H1 (cell line): ENCODE data around the gene ATF7IP. TPM values are rescaled to one million over a fixed set of nuclear protein-coding genes. Genes with fewer than 3 reads are reported as not detected.

ENCODE experiments used
- CTCF ChIA-PET: fragments of 300-600 bp; sonication (Branson Sonifier 250); formaldehyde crosslinking; loops from one replicate; lab custom pipeline; 2021; ENCODE audit not compliant: partially characterized antibody; lab: Charles Lee
- POLR2A ChIA-PET: fragments of 300-600 bp; sonication (Branson Sonifier 250); formaldehyde crosslinking; loops from one replicate; lab custom pipeline; 2021; ENCODE audit warnings: inconsistent platforms; ENCODE audit not compliant: partially characterized antibody; lab: Charles Lee
- DNase-seq, 2 experiments: peaks; one replicate each; pipeline versions ENCODE4 v3.0.0 to v3.0.0-alpha.2; 2010 to 2022; ENCODE audit warnings: low spot score in 2 of 2, low read depth in 1 of 2, mixed read lengths in 1 of 2
- FAIRE-seq: peaks from 2 replicates; lab custom pipeline; 2011; peaks lifted over from hg19 to GRCh38; lab: Jason Lieb, UNC
- H2AFZ ChIP-seq: 2 replicates; pipeline ENCODE4 v1.8.1; 2012; ENCODE audit warnings: low read length, inconsistent platforms
- H2AK5ac ChIP-seq: 2 replicates; pipeline ENCODE4 v1.6.1; 2013; ENCODE audit warnings: low read depth, low read length
- H2BK120ac ChIP-seq: replicated peaks from 2 replicates; pipeline ENCODE3; 2013; ENCODE audit warnings: low read depth, low read length, inconsistent platforms
- H2BK12ac ChIP-seq: 2 replicates; pipeline ENCODE4 v1.6.1; 2013; ENCODE audit warnings: low read depth, low read length
- H2BK15ac ChIP-seq: 2 replicates; pipeline ENCODE4 v1.6.1; 2013; ENCODE audit warnings: low read length
- H2BK20ac ChIP-seq: 2 replicates; pipeline ENCODE4 v1.6.1; 2013; ENCODE audit warnings: low read length
- H2BK5ac ChIP-seq: 2 replicates; pipeline ENCODE4 v1.6.1; 2013; ENCODE audit warnings: low read depth, low read length
- H3K14ac ChIP-seq: 2 replicates; pipeline ENCODE4 v1.6.1; 2013; ENCODE audit warnings: inconsistent platforms; ENCODE audit not compliant: insufficient read length
- H3K18ac ChIP-seq: 2 replicates; pipeline ENCODE4 v1.6.1; 2013; ENCODE audit warnings: low read length; ENCODE audit errors: extremely low read depth
- H3K23ac ChIP-seq: 2 replicates; pipeline ENCODE4 v1.6.1; 2013; ENCODE audit warnings: inconsistent platforms; ENCODE audit not compliant: insufficient read length
- H3K23me2 ChIP-seq: 2 replicates; pipeline ENCODE4 v1.6.1; 2013; ENCODE audit warnings: low read depth, low read length
- H3K27ac ChIP-seq: 2 replicates; pipeline ENCODE4 v1.6.1; 2011; ENCODE audit warnings: low read depth, low read length, inconsistent platforms
- H3K27me3 ChIP-seq, 4 experiments: replicated peaks in 1 of 4; 1 replicate in 1 of 4; 2 replicates in 3 of 4; pipeline versions ENCODE4 v1.6.1 to v1.8.1; 2011 to 2013; ENCODE audit warnings: low read length in 3 of 4, mild to moderate bottlenecking in 3 of 4, inconsistent platforms in 2 of 4, mixed read lengths in 2 of 4, moderate library complexity in 1 of 4; ENCODE audit not compliant: control insufficient read depth in 3 of 4, insufficient read depth in 3 of 4; ENCODE audit errors: extremely low read depth in 1 of 4
- H3K36me3 ChIP-seq, 4 experiments: 2 replicates each; pipeline versions ENCODE4 v1.6.1 to v1.8.1; 2011 to 2013; ENCODE audit warnings: mild to moderate bottlenecking in 4 of 4, low read length in 3 of 4, moderate library complexity in 2 of 4, control low read depth in 1 of 4, inconsistent platforms in 1 of 4; ENCODE audit not compliant: insufficient read depth in 4 of 4, control insufficient read depth in 2 of 4
- H3K4ac ChIP-seq: replicated peaks from 2 replicates; pipeline ENCODE3; 2013; ENCODE audit warnings: low read length, low read depth, mixed read lengths, inconsistent platforms; ENCODE audit not compliant: insufficient read length
- H3K4me1 ChIP-seq, 4 experiments: replicated peaks in 1 of 4; 1 replicate in 1 of 4; 2 replicates in 3 of 4; pipeline versions ENCODE4 v1.6.1 to v1.8.1; 2011 to 2013; ENCODE audit warnings: low read length in 3 of 4, inconsistent platforms in 2 of 4, mixed read lengths in 1 of 4; ENCODE audit not compliant: insufficient read depth in 4 of 4, control insufficient read depth in 3 of 4
- H3K4me2 ChIP-seq, 2 experiments: 2 replicates each; pipeline versions ENCODE4 v1.6.1 to v1.8.1; 2011 to 2013; ENCODE audit warnings: low read depth in 2 of 2, low read length in 2 of 2, control low read depth in 1 of 2, inconsistent platforms in 1 of 2, mild to moderate bottlenecking in 1 of 2; ENCODE audit not compliant: insufficient read depth in 1 of 2
- H3K4me3 ChIP-seq, 4 experiments: fragments of 200-600, 300-600 bp in 1 of 4; sonication (generic), shearing (Covaris generic), sonication (Bioruptor Twin) in 1 of 4; 2 replicates each; pipeline versions ENCODE4 v1.5.1 to v1.8.1; 2011 to 2016; ENCODE audit warnings: low read length in 4 of 4, low read depth in 3 of 4, control low read depth in 2 of 4, inconsistent platforms in 2 of 4, mild to moderate bottlenecking in 2 of 4, mixed read lengths in 1 of 4, moderate library complexity in 1 of 4; ENCODE audit not compliant: insufficient read depth in 2 of 4; ENCODE audit errors: extremely low read depth in 1 of 4
- H3K56ac ChIP-seq: replicated peaks from 2 replicates; pipeline ENCODE3; 2013; ENCODE audit warnings: low read depth, mild to moderate bottlenecking, mixed read lengths, low read length, inconsistent platforms; ENCODE audit not compliant: insufficient read length
- H3K79me1 ChIP-seq: 2 replicates; pipeline ENCODE4 v1.6.1; 2013; ENCODE audit warnings: low read depth, low read length, control low read depth
- H3K79me2 ChIP-seq, 2 experiments: 2 replicates each; pipeline versions ENCODE4 v1.6.1 to v1.8.1; 2012 to 2013; ENCODE audit warnings: low read length in 2 of 2, mild to moderate bottlenecking in 2 of 2, inconsistent platforms in 1 of 2; ENCODE audit not compliant: insufficient read depth in 2 of 2, control insufficient read depth in 1 of 2
- H3K9ac ChIP-seq, 4 experiments: replicated peaks in 1 of 4; 1 replicate in 1 of 4; 2 replicates in 3 of 4; pipeline versions ENCODE4 v1.6.1 to v1.8.1; 2011 to 2013; ENCODE audit warnings: low read depth in 3 of 4, low read length in 3 of 4, control low read depth in 2 of 4, mild to moderate bottlenecking in 2 of 4, moderate library complexity in 2 of 4, inconsistent platforms in 1 of 4; ENCODE audit errors: extremely low read depth in 1 of 4
- H3K9me3 ChIP-seq, 2 experiments: 2 replicates each; pipeline versions ENCODE4 v1.6.1 to v1.8.1; 2012 to 2013; ENCODE audit warnings: mild to moderate bottlenecking in 2 of 2, moderate library complexity in 2 of 2, control low read depth in 1 of 2, inconsistent platforms in 1 of 2, low read depth in 1 of 2, low read length in 1 of 2, mixed read lengths in 1 of 2; ENCODE audit not compliant: insufficient read depth in 2 of 2
- H4K20me1 ChIP-seq, 2 experiments: replicated peaks in 1 of 2; 2 replicates each; pipeline versions ENCODE3 to v1.8.1; 2011 to 2013; ENCODE audit warnings: inconsistent platforms in 2 of 2, low read length in 2 of 2, mild to moderate bottlenecking in 1 of 2; ENCODE audit not compliant: insufficient read depth in 2 of 2, control insufficient read depth in 1 of 2
- H4K5ac ChIP-seq: 2 replicates; pipeline ENCODE4 v1.6.1; 2013; ENCODE audit warnings: low read length, low read depth, mixed read lengths, inconsistent platforms; ENCODE audit not compliant: insufficient read length
- H4K8ac ChIP-seq: 2 replicates; pipeline ENCODE4 v1.8.0; 2013; ENCODE audit warnings: mild to moderate bottlenecking, moderate library complexity, low read length, inconsistent platforms; ENCODE audit not compliant: insufficient read depth; ENCODE audit errors: extremely low read depth
- H4K91ac ChIP-seq: replicated peaks from 2 replicates; pipeline ENCODE3; 2013; ENCODE audit warnings: low read length, mixed read lengths, inconsistent platforms; ENCODE audit not compliant: insufficient read length
- GTF2F1 ChIP-seq: IDR thresholded peaks from 2 replicates; pipeline ENCODE4 v1.6.1; 2012; ENCODE audit warnings: low read depth, low read length, improper control_type of control experiment, borderline replicate concordance
- SUZ12 ChIP-seq: fragments of 200-600 bp; sonication (generic); IDR thresholded peaks from 2 replicates; pipeline ENCODE4 v1.6.1; 2012; ENCODE audit warnings: mild to moderate bottlenecking, inconsistent platforms, low read length, moderate library complexity, mixed read lengths
- ZNF274 ChIP-seq: IDR thresholded peaks from 2 replicates; pipeline ENCODE4 v1.7.0; 2012; ENCODE audit warnings: low read length, borderline replicate concordance; ENCODE audit errors: extremely low read depth
- WGBS, 2 experiments: shearing (Covaris generic) in 1 of 2; methylation state at CpG; one replicate each; pipeline versions ENCODE4 v1.1.6 to v1.1.7; 2013 to 2015; ENCODE audit warnings: low lambda C conversion rate in 2 of 2, mixed read lengths in 2 of 2, inconsistent platforms in 1 of 2, low coverage in 1 of 2, missing lambda C conversion rate in 1 of 2; ENCODE audit not compliant: insufficient replicate concordance in 2 of 2, insufficient coverage in 1 of 2, insufficient read length in 1 of 2; ENCODE audit errors: extremely low coverage in 1 of 2, missing lambda C conversion rate in 1 of 2; 5-methylcytosine and 5-hydroxymethylcytosine counted together
- polyA plus RNA-seq, 7 experiments: library from polyadenylated mRNA; depleted of rRNA in 3 of 7; stranded (reverse) in 5 of 7; unstranded in 2 of 7; fragments of >200 nt in 5 of 7; fragments of 200-250 nt in 2 of 7; gene quantifications; 1 replicate in 5 of 7; 2 replicates in 1 of 7; 4 replicates in 1 of 7; pipeline versions ENCODE4 v1.2.1 to v1.2.3, GENCODE V29; 2011 to 2013; ENCODE audit warnings: missing spikeins in 2 of 7, mixed read lengths in 2 of 7
- total RNA-seq: library from RNA; stranded (reverse); fragmentation: NEBNext Ultra II Directional; extraction: Animal tissue kit (Norgen Biotek cat#: 25700); gene quantifications from 2 replicates; pipeline ENCODE4 v1.2.1, GENCODE V29; 2021

The ATF7IP gene
- total and polyA plus RNA-seq, 2 of the 8 experiments (the other 6 are each of a cell fraction or from before 2014, with no cell fraction given): 34.2 to 148 TPM

- Histone ChIP-seq H3K27ac (no peak overlapping the region), H3K9ac (no peak overlapping the region), H2BK20ac (no peak overlapping the region), H3K36me3 (no peaks in the 10 kb centered on the region), H2BK12ac (no peak overlapping the region), H4K8ac (no peak overlapping the region), H3K56ac (no peak overlapping the region), H3K4me1 (no peaks in the 10 kb centered on the region), H3K23me2 (no peaks in the 10 kb centered on the region), H2AFZ (no peak overlapping the region), H3K27me3 (no peaks in the 10 kb centered on the region), H3K18ac (no peak overlapping the region), H3K79me2 (no peaks in the 10 kb centered on the region), H2BK5ac (no peak overlapping the region), H2AK5ac (no peak overlapping the region), H3K4me3 (no peak overlapping the region), H3K14ac (no peak overlapping the region), H2BK15ac (no peak overlapping the region), H3K4ac (no peak overlapping the region), H3K9me3 (no peaks in the 10 kb centered on the region), H3K79me1 (no peaks in the 10 kb centered on the region), H4K20me1 (no peaks in the 10 kb centered on the region), H4K91ac (no peak overlapping the region), H3K23ac (no peak overlapping the region), H3K4me2 (no peak overlapping the region), H4K5ac (no peak overlapping the region), H2BK120ac (no peak overlapping the region)
- DNase-seq (no peak), FAIRE-seq (no peak)
- ChIA-PET CTCF (interaction anchor here (1.1 kb wide), 1 partner anchor 22 kb away, joined by 3 read pairs; no protein-coding TSS in a partner anchor), POLR2A (interaction anchor here (1.0 kb wide), 1 partner anchor 268 kb away, joined by 3 read pairs; no protein-coding TSS in a partner anchor)
- TF ChIP-seq SUZ12 (no peak), GTF2F1 (no peak), ZNF274 (no peak)
- 98% methylated on average over 2 of the region's 2 CpGs; no CpG with 5 or more reads in 1 of the 2 experiments for WGBS, 2 experiments
These were observed 160.5 kb downstream of the ATF7IP start for GRCh38 chr12:14525964-14526363.
